ENCODE results near the gene FANK1. TPM values are rescaled to one million over a fixed set of nuclear protein-coding genes. Genes with fewer than 3 reads are reported as not detected.
"Not testable (repeated sequence)": the region's sequence is repeated elsewhere in the genome, so short reads cannot be mapped to it uniquely, and the experiment has no call there.

FANK1 gene
- total and polyA plus RNA-seq, 2 experiments from 2014 or later = 2.9 to 6.0 TPM

DNA sequence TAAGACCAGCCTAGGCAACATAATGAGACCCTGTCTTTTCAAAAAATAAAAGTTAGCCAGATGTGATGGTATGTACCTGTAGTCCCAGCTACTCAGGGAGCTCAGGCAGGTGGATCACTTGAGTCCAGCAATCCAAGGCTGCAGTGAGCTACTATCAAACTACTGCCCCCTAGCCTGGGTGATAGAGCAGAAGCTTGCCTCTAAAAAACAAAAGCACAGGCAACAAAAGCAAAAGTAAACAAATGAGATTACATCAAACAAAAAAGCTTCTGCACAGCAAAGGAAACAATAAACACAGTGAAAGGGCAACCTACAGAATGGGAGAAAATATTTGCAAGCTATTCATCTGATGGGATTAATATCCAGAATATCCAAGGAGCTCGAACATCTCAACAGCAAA lies 65.4 kb downstream of the FANK1 start:
- Histone ChIP-seq H3K9me2 (replicated peaks; ENCODE audit: insufficient read depth) (no peaks in the 10 kb centered on the region), H3K27me3 (no peaks in the 10 kb centered on the region), H3K27ac (no peak overlapping the region), H3K4me3 (no peak overlapping the region), H3K36me3 (replicated peaks; ENCODE audit: insufficient read depth, low read depth) (no peaks in the 10 kb centered on the region), H3K4me2 (no peak overlapping the region), H3K9me3 (ENCODE audit: low read depth) (no peaks in the 10 kb centered on the region), H2AFZ (no peak overlapping the region), H4K20me1 (ENCODE audit: insufficient read depth, poor library complexity, severe bottlenecking) (no peaks in the 10 kb centered on the region), H3K79me2 (no peaks in the 10 kb centered on the region), H3K4me1 (ENCODE audit: insufficient read depth) (no peaks in the 10 kb centered on the region)
- DNase-seq (ENCODE audit: low spot score) = no peak
- WGBS (ENCODE audit: low lambda C conversion rate, missing lambda C conversion rate) = 88% methylated on average over 1 of the region's 1 CpG
- no peak for TF ChIP-seq EZH2 (IDR thresholded peaks at IDR 0.05; ENCODE audit: borderline replicate concordance)
- TF ChIP-seq, protein P1, sequence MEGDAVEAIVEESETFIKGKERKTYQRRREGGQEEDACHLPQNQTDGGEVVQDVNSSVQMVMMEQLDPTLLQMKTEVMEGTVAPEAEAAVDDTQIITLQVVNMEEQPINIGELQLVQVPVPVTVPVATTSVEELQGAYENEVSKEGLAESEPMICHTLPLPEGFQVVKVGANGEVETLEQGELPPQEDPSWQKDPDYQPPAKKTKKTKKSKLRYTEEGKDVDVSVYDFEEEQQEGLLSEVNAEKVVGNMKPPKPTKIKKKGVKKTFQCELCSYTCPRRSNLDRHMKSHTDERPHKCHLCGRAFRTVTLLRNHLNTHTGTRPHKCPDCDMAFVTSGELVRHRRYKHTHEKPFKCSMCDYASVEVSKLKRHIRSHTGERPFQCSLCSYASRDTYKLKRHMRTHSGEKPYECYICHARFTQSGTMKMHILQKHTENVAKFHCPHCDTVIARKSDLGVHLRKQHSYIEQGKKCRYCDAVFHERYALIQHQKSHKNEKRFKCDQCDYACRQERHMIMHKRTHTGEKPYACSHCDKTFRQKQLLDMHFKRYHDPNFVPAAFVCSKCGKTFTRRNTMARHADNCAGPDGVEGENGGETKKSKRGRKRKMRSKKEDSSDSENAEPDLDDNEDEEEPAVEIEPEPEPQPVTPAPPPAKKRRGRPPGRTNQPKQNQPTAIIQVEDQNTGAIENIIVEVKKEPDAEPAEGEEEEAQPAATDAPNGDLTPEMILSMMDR (IDR thresholded peaks at IDR 0.05; ENCODE audit: poor library complexity) = no peak

DNA sequence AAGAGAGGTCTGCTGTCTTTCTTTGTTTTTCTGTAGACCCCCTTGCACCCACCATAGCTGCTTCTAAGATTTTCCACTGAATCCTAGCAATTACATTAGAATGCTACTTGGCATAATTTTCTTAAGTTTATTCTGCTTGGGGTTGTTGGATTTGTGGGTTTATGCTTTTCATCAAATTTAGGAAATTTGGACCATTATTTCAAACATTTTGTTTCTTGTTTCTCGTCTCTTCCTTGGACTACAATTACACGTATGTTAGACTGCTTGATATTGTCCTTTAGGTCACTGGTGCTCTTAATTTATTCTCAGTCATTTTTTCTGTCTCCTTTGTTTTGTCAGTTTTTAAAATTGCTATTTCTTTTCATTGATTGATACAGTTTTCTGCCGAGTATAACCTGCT lies 65.8 kb downstream of the FANK1 start:
- H3K4me1 ChIP-seq (ENCODE audit: insufficient read depth) = no peaks in the 10 kb centered on the region
- no peaks in the 10 kb centered on the region for H4K20me1 ChIP-seq (ENCODE audit: insufficient read depth, poor library complexity, severe bottlenecking)
- no peak overlapping the region for H3K27ac ChIP-seq
- no peaks in the 10 kb centered on the region for H3K27me3 ChIP-seq
- TF ChIP-seq, protein P1 (IDR thresholded peaks at IDR 0.05; ENCODE audit: poor library complexity) = no peak
- TF ChIP-seq EZH2phosphoT487 (IDR thresholded peaks at IDR 0.05; ENCODE audit: low read depth, severe bottlenecking, unreplicated experiment) = no peak
- no peak for TF ChIP-seq EZH2 (IDR thresholded peaks at IDR 0.05; ENCODE audit: borderline replicate concordance)
- no peaks in the 10 kb centered on the region for H3K79me2 ChIP-seq
- 96% methylated on average over 3 of the region's 3 CpGs for WGBS (ENCODE audit: low lambda C conversion rate, missing lambda C conversion rate)
- no peaks in the 10 kb centered on the region for H3K9me2 ChIP-seq (replicated peaks; ENCODE audit: insufficient read depth)
- DNase-seq (ENCODE audit: low spot score) = no peak
- H3K4me2 ChIP-seq = no peak overlapping the region
- H3K36me3 ChIP-seq (replicated peaks; ENCODE audit: insufficient read depth, low read depth) = no peaks in the 10 kb centered on the region
- H3K4me3 ChIP-seq = no peak overlapping the region
- no peaks in the 10 kb centered on the region for H3K9me3 ChIP-seq (ENCODE audit: low read depth)
- no peak overlapping the region for H2AFZ ChIP-seq

DNA sequence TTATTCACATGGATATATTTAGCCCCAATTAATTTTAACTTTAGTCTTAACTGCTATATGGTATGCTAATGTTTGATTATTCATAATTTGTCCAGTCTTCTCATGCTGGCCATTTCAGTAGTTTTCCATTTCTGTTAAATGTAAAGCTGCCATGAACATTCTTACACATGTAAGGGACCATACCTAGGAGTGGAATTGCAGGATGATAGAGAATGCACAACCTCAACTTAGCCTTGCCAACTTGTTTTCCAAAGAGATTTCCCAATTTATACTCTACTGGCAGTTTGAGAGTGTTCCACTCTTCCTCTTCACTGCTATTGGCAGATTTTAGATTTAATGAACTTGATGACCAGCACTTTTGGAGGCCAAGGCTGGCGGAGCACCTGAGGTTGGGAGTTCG lies 68.2 kb downstream of the FANK1 start:
- Histone ChIP-seq H3K4me1 (ENCODE audit: insufficient read depth) (no peaks in the 10 kb centered on the region), H2AFZ (no peak overlapping the region), H4K20me1 (ENCODE audit: insufficient read depth, poor library complexity, severe bottlenecking) (no peaks in the 10 kb centered on the region), H3K79me2 (no peaks in the 10 kb centered on the region), H3K9me3 (ENCODE audit: low read depth) (no peaks in the 10 kb centered on the region), H3K27me3 (no peaks in the 10 kb centered on the region), H3K27ac (no peak overlapping the region), H3K4me2 (no peak overlapping the region), H3K4me3 (no peak overlapping the region), H3K36me3 (replicated peaks; ENCODE audit: insufficient read depth, low read depth) (no peaks in the 10 kb centered on the region), H3K9me2 (replicated peaks; ENCODE audit: insufficient read depth) (no peaks in the 10 kb centered on the region)
- TF ChIP-seq, protein P1 (IDR thresholded peaks at IDR 0.05; ENCODE audit: poor library complexity) = no peak
- TF ChIP-seq EZH2phosphoT487 (IDR thresholded peaks at IDR 0.05; ENCODE audit: low read depth, severe bottlenecking, unreplicated experiment) = no peak
- TF ChIP-seq EZH2 (IDR thresholded peaks at IDR 0.05; ENCODE audit: borderline replicate concordance) = no peak
- no peak for DNase-seq (ENCODE audit: low spot score)
- 95% methylated on average over 2 of the region's 2 CpGs for WGBS (ENCODE audit: low lambda C conversion rate, missing lambda C conversion rate)

DNA sequence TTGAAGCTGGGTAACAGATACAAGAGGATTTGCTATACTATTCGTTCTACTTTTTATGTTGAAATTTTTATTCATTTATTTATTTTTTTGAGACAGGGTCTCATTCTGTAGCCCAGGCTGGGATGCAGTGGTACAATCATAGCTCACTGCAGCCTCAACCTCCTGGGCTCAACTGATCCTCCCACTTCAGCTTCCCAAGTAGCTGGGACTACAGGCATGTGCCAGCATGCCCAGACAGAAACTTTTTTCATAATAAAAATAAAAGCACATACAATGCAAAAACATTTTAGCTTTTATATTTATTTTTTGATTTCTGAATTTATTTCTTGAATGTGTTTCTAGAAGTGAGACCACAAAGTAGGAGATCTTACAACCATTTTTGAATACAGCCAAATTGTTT lies 71.2 kb downstream of the FANK1 start:
- Histone ChIP-seq H3K27me3 (no peaks in the 10 kb centered on the region), H4K20me1 (ENCODE audit: insufficient read depth, poor library complexity, severe bottlenecking) (no peaks in the 10 kb centered on the region), H3K36me3 (replicated peaks; ENCODE audit: insufficient read depth, low read depth) (no peaks in the 10 kb centered on the region), H3K9me3 (ENCODE audit: low read depth) (no peaks in the 10 kb centered on the region), H3K4me3 (no peak overlapping the region), H2AFZ (no peak overlapping the region), H3K4me1 (ENCODE audit: insufficient read depth) (no peaks in the 10 kb centered on the region), H3K27ac (no peak overlapping the region), H3K9me2 (replicated peaks; ENCODE audit: insufficient read depth) (no peaks in the 10 kb centered on the region), H3K4me2 (no peak overlapping the region), H3K79me2 (no peaks in the 10 kb centered on the region)
- TF ChIP-seq EZH2phosphoT487 (IDR thresholded peaks at IDR 0.05; ENCODE audit: low read depth, severe bottlenecking, unreplicated experiment) = no peak
- TF ChIP-seq EZH2 (IDR thresholded peaks at IDR 0.05; ENCODE audit: borderline replicate concordance) = no peak
- TF ChIP-seq, protein P1 (IDR thresholded peaks at IDR 0.05; ENCODE audit: poor library complexity) = no peak
- WGBS (ENCODE audit: low lambda C conversion rate, missing lambda C conversion rate) = 94% methylated on average over 1 of the region's 1 CpG
- no peak for DNase-seq (ENCODE audit: low spot score)

DNA sequence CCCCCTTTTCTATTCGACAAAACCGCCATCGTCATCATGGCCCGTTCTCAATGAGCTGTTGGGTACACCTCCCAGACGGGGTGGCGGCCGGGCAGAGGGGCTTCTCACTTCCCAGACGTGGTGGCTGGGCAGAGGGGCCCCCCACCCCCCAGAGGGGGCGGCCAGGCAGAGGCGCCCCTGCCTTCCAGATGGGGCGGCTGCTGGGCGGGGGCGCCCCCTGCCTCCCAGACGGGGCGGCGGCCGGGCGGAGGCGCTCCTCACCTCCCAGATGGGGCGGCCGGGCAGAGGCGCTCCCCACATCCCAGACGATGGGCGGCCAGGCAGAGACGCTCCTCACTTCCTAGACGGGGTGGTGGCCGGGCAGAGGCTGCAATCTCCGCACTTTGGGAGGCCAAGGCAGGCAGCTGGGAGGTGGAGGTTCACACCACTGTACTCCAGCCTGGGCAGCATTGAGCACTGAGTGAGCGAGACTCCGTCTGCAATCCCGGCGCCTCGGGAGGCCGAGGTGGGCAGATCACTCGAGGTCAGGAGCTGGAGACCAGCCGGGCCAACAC lies 73.8 kb downstream of the FANK1 start:
- H3K27me3 ChIP-seq; H3K4me1 ChIP-seq (ENCODE audit: insufficient read depth); H3K4me3 ChIP-seq; H3K9me2 ChIP-seq (replicated peaks; ENCODE audit: insufficient read depth); H3K4me2 ChIP-seq; H3K9me3 ChIP-seq (ENCODE audit: low read depth); H3K27ac ChIP-seq; H2AFZ ChIP-seq; DNase-seq (ENCODE audit: low spot score); H3K36me3 ChIP-seq (replicated peaks; ENCODE audit: insufficient read depth, low read depth); H4K20me1 ChIP-seq (ENCODE audit: insufficient read depth, poor library complexity, severe bottlenecking); H3K79me2 ChIP-seq: not testable (repeated sequence)
- WGBS (ENCODE audit: low lambda C conversion rate, missing lambda C conversion rate) = 89% methylated on average over 19 of the region's 36 CpGs
